PC-9 (cell line): ENCODE results near the gene SCYGR7.

Experiments used
- EZH2 ChIP-seq: fragments of 200-600 bp; sonication (generic); IDR thresholded peaks from 2 replicates; pipeline ENCODE4 v1.8.0; 2017; ENCODE audit warnings: antibody characterized with exemption, low read depth
- TF ChIP-seq, protein P1 (sequence below): fragments of 200-600 bp; sonication (generic); conservative IDR thresholded peaks from 2 replicates; pipeline ENCODE4 v1.6.1; 2017; ENCODE audit warnings: mixed run types, antibody characterized with exemption, mild to moderate bottlenecking, moderate library complexity

DNA sequence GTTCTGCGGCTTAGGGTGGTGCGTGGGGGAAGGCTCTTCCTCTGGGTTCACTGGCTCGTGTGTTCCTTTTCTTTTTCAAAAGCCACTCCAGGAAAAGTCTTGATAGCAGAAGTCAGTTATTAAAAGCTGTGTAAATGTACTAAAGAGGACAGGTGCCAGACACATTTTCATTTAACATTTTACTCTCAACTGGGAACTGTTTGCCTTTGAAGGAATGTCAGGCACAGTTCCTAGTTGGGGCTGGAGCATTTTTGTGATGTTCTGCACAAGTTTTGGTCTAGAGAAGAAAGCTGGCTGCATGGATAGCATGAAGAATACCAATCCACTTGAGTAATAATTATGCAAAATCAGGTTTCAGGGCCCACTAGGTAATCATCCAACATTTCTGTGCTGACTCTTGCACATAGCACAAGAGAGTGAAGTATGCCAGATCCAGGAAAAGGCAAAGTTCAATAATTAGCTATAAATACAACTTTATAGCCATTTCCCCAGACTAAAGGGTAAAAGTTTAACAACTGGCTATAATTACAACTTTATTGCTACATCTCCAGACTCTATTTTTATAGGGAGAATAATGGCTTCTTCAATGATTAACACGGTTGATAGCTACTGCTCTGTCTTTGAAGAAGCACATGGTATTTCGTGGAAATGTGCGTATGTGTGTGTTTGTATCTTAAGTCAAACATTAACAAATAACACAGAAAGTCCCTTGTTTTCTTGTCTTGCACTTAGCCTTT, 33.8 kb downstream of the SCYGR7 start:
- TF ChIP-seq, protein P1, sequence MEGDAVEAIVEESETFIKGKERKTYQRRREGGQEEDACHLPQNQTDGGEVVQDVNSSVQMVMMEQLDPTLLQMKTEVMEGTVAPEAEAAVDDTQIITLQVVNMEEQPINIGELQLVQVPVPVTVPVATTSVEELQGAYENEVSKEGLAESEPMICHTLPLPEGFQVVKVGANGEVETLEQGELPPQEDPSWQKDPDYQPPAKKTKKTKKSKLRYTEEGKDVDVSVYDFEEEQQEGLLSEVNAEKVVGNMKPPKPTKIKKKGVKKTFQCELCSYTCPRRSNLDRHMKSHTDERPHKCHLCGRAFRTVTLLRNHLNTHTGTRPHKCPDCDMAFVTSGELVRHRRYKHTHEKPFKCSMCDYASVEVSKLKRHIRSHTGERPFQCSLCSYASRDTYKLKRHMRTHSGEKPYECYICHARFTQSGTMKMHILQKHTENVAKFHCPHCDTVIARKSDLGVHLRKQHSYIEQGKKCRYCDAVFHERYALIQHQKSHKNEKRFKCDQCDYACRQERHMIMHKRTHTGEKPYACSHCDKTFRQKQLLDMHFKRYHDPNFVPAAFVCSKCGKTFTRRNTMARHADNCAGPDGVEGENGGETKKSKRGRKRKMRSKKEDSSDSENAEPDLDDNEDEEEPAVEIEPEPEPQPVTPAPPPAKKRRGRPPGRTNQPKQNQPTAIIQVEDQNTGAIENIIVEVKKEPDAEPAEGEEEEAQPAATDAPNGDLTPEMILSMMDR: no peak
- TF ChIP-seq EZH2: no peak
